Stimulated activated CD4-positive, alpha-beta T cell treated with anti-CD3 and anti-CD28 coated beads, TNF-alpha, amount 100 ng/mL, for 1 hour (primary cell): ENCODE data around the gene ST6GALNAC5.

Experiments used
- DNase-seq, 3 donors: peaks; one replicate each; pipeline ENCODE4 v3.0.0-alpha.2; 2020; ENCODE audit warnings: low read depth in 3 of 3, low spot score in 1 of 3

The ST6GALNAC5 gene

DNA sequence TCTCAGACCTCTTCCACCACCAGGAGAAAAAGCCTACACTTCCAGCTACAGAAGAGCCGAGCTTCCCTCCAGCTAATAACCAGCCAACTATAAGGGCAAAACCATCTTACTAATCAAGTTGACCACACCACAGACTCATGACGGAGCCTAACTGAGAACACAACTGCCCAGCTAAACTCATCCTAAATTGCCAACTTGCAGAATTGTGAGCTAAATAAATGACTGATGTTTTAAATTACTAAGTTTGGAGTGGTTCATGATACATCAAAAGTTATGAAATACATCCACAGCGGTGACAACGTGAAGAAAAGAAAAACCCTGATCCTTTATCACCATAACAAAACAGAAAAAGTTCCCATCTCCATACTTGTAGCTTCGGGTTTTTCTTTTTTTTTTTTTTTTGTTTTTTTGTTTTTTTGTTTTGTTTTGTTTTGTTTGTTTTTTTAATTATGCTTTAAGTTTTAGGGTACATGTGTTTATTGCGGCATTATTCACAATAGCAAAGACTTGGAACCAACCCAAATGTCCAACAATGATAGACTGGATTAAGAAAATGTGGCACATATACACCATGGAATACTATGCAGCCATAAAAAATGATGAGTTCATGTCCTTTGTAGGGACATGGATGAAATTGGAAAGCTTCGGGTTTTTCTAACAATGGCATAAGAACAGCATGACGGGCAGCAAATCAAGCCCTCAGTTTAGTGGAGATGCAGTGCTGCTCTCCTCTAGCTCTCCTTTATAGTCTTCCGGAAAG lies 229.4 kb downstream of the ST6GALNAC5 start:
- DNase-seq, result no peak

DNA sequence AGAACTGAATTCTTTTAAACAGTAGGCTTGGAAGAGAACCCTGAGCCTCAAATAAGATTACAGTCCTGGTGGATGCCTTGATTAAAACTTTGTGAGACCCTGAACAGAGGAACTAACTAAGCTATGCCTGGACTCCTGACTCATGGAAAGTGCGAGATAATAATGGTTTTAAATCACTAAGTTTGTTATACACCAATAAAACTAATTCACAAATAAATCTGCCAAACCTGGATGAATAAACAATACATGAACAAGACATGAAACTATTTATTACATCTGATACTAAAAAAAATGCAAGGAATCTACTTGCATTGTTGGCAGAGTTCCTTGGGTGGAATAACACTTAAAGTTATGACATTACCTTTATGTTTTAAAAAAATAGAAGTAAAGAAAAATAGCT lies 233.6 kb downstream of the ST6GALNAC5 start:
- DNase-seq, result no peak

DNA sequence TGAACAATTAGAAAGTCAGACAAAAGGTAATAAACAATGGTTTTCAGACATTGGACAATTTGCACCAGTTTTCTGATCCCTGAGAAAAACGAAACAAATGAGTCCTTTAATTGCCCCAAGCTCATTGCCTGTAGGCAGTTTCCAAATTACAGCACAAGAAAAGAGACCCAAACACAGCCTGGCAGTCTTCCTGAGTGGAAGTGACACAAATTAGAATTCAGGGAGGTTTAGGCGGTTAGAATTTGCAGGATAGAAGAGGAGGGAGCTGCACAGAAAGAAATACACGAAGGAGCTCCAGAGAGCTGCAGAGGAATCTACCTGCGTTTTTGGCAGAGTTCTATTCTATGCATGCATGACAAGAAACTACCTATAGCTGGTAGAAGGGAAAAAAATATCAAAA lies 236.2 kb downstream of the ST6GALNAC5 start:
- no peak for DNase-seq

DNA sequence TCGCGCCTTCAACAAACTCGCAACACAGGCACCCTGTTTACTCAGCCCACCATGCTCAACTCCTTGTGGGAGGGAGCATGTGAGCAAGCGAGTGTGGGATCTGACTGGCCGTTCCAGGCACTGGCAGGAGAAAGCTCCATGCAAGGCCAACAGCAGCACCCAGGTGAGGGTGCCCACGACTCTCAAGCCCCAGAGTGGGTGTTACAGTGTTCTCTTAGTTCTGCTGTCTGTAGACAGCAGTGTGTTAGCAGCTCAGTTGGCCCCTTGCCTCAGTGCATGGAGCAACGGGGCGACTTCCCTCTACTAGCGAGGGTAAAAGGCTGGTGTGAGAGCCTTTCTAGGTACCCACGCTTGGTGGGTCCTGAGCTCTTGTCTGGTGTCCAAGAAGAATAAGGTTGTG lies 237.4 kb downstream of the ST6GALNAC5 start:
- no peak for DNase-seq
